SK-N-SH treated with all-trans-retinoic acid at 6 μM for 48 hours (cell line): ENCODE measurements around the gene SLC2A13.

ENCODE experiments used
- PATZ1 ChIP-seq: fragments of 250-450 bp; sonication (Bioruptor Pico); IDR thresholded peaks from 2 replicates; pipeline ENCODE4 v1.8.0; 2020; ENCODE audit warnings: mild to moderate bottlenecking, moderate library complexity, borderline replicate concordance
- POU6F1 ChIP-seq: fragments of 250-450 bp; sonication (Bioruptor Pico); IDR thresholded peaks from 2 replicates; pipeline ENCODE4 v1.8.0; 2021; ENCODE audit warnings: low read depth, mild to moderate bottlenecking, moderate library complexity, borderline replicate concordance
- TCF4 ChIP-seq: fragments of 250-450 bp; sonication (Bioruptor Pico); IDR thresholded peaks from 2 replicates; pipeline ENCODE4 v1.8.0; 2021; ENCODE audit warnings: mild to moderate bottlenecking, moderate library complexity, borderline replicate concordance
- ZFP3 ChIP-seq: fragments of 250-450 bp; sonication (Bioruptor Pico); IDR thresholded peaks from 2 replicates; pipeline ENCODE4 v1.5.0; 2020; ENCODE audit warnings: mild to moderate bottlenecking, moderate library complexity
- ZFP30 ChIP-seq: fragments of 450-650 bp; formaldehyde crosslinking; IDR thresholded peaks from 2 replicates; pipeline ENCODE4 v1.5.0; 2022; ENCODE audit warnings: mild to moderate bottlenecking, moderate library complexity

- TF ChIP-seq TCF4 (CRISPR knock-in tag) (no peak), ZFP3 (CRISPR knock-in tag) (no peak), PATZ1 (CRISPR knock-in tag) (no peak), POU6F1 (CRISPR knock-in tag) (no peak), ZFP30 (CRISPR knock-in tag) (no peak)
Measured at GRCh38 chr12:40045656-40046055, 60.2 kb downstream of the SLC2A13 start.
